ENCODE measurements around the gene CDV3.

DNA sequence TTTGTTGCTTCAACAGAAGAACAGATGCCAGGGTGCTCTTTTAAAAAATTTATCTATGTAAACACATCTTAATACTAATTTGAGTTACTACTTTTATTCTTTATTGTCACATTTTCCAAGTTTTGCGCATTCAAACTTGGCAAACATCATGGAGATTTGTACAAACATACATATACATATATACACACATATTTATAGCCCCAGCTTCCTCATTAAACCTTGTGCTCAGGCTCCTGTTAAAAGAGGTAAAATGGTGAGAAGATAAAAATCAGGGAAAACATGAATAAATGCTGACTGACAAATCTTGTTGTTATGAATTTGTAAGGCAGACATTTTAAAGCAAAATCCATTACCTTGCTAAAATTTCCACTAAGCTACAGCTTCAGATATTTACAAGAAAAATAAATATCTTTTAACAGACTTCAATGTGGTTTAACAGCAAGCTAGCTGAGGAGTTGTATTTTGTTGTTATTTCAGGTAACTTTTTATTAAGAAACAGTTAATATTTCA is 27.1 kb downstream of the CDV3 start:
- no peak for TF ChIP-seq EZH2 (IDR thresholded peaks at IDR 0.05; ENCODE audit: borderline replicate concordance, low read depth, low read length, poor library complexity, severe bottlenecking)
- TF ChIP-seq, protein P1, sequence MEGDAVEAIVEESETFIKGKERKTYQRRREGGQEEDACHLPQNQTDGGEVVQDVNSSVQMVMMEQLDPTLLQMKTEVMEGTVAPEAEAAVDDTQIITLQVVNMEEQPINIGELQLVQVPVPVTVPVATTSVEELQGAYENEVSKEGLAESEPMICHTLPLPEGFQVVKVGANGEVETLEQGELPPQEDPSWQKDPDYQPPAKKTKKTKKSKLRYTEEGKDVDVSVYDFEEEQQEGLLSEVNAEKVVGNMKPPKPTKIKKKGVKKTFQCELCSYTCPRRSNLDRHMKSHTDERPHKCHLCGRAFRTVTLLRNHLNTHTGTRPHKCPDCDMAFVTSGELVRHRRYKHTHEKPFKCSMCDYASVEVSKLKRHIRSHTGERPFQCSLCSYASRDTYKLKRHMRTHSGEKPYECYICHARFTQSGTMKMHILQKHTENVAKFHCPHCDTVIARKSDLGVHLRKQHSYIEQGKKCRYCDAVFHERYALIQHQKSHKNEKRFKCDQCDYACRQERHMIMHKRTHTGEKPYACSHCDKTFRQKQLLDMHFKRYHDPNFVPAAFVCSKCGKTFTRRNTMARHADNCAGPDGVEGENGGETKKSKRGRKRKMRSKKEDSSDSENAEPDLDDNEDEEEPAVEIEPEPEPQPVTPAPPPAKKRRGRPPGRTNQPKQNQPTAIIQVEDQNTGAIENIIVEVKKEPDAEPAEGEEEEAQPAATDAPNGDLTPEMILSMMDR (conservative IDR thresholded peaks at IDR 0.05; ENCODE audit: low read depth, low read length) = no peak

Data from A673 (cell line).